Stimulated activated CD8-positive, alpha-beta memory T cell treated with anti-CD3 and anti-CD28 coated beads, Interleukin-12 subunit alpha, Interleukin-12 subunit beta, amount 100 ng/mL, for 24 hours (primary cell): ENCODE data around the gene AFAP1L1.

Source experiments
- DNase-seq: peaks from one replicate; pipeline ENCODE4 v3.0.0-alpha.2; 2020; ENCODE audit errors: extremely low read depth

Gene AFAP1L1

DNA sequence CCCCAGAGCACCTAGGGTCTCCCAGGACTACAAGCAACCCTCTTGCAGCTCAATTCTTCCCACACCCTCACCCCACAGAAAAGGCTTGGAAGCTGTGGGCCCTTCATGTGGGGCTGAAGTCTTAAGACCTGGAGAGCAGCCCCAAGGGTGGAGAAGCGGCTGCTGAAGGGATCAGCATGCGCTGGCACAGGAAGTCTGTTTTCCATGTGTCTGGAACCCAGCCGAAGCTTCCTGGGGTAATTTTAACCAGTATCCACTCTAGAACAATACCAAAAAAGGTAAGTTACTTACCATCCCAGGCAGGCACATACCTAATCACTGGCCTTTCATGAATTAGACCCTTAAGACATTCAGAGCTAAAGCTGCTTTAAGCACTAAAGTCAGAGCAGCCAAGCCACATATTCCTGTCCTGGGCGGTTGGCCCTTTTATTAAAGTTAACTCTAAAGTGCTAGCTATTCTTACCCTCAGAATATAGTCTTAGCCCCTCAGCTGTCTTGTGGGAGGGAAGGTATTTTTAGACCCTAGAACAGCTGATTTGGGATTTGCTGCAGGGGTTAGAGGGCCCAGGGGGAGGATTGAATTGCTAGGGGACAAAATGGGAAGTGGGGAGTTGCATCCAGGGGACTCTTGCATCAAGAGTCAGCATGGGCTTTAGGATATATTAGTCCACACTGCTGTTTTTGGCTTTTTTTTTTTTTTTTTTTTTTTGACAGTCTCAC, 100.6 kb downstream of the AFAP1L1 start:
- DNase-seq = no peak

DNA sequence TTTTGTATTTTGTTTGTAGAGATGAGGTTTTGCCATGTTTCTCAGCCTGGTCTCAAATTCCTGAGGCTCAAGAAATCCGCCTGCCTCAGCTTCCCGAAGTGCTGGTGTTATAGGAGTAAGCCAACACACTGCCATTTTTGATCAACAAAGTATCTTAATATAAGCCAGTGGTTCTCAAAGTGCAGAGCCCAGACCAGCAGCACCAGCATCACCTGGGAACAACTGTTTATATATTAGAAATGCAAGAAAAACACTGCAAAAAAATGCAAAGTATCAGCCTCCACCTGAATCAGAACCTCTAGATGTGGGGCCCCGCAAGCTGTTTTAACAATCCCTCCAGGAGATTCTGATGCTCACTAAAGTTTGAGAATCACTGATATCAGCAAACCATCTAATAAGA, 101.3 kb downstream of the AFAP1L1 start:
- DNase-seq = no peak

DNA sequence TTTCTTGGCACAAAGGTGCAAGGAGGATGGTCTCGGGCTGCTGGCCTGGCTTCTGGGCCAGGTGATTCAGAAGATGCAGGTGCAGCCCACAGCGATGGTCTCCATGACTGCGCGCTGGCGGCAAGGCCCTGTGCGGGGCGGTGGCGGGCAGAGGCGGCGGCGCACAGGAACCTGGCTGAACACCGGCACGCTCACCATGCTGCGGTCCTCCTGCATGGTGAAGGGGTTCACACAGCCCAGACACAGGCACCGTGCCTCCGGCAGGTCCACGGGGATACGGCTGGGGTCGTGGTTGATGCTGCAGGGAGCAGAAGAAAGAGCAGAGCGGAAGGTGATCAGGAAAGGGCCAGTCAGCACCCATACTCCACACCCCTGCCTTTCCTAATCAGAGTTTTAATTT, 102.6 kb downstream of the AFAP1L1 start:
- DNase-seq = no peak

DNA sequence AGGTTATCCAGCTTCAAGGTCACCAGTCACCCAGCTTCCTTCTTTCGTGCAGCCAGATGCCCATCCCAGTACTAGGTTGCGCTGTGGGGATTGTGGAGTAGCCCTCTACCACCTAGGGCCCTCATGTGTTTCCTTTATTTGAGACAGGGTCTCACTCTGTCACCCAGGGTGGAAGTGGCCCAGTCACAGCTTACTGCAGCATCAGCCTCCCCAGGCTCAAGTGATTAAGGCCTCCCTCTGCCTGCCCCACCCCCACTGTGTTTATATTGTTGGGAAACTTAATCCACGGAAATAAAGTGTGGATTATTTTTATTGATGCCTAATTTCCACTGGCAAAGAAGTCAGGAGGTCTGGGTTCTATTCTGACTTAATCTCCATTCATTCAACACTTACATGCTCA, 103.1 kb downstream of the AFAP1L1 start:
- no peak for DNase-seq

DNA sequence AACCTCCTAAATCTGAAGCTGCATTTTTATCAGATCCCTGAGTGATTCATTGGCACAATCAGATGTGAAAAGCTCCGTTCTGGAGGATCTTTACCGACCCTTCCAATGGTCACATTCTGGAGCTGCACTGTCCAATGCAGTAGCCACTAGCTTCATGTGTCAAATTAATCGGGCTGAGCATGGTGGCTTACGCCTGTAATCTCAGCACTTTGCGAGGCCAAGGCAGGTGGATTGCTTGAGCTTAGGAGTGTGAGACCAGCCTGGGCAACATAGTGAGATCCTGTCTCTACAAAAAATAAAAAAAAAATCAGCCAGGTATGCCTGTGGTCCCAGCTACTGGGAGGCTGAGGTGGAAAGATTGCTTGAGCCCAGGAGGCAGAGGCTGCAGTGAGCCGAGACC, 103.8 kb downstream of the AFAP1L1 start:
- DNase-seq = no peak

DNA sequence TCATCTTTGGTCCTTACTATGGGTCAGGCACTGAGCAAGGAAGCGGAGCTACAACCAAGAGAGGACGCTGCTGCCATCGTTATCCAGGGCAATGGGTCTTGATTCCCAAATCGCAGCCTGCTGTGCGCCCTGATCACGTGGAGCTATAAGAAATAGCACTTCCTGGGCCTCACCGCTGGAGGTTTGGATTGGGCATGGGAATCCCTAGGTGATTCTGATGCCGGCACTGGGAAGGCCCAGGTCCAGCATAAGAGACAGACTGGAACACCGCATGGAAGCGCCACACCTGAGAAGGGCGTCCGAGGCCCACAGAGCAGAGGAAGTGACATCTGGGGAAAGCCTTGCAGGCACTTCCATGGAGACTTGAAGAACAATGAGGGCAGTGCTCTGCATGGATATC, 104.4 kb downstream of the AFAP1L1 start:
- DNase-seq = no peak

DNA sequence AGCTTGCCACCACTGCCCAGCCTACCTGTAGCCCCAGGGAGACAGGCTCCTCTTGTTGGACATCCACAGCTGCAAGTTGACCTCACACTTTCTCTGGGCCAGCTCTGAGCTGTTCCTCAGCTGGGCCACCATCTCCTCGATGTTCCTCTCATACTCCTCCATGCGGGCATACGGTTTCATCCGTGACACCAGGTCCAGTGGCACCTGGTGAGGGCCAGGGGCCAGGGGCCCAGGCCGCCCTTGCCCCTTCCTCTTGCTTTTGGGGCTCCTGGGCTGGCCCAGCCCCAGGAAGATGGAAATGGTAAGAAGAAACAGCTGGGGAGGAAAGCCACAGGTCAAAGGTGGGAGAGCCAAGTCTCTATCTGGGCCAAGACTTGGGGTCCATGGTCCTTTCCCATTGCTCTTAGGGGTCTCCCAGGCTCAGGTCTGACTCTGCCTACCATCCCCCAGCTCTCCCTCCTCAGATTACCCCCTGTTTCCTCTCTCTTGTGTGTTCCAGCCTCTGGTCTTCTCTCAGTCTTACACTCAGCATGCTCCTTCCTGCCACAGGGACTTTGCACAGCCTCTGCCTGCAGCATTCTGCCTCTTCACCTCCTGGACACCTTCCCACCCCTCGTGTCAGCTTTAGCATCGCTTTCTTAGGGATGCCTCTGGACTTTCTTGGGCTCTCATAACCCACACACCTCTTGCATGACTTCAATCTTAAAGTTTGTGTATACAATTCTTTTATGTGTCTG, 105.2 kb downstream of the AFAP1L1 start:
- DNase-seq = no peak

DNA sequence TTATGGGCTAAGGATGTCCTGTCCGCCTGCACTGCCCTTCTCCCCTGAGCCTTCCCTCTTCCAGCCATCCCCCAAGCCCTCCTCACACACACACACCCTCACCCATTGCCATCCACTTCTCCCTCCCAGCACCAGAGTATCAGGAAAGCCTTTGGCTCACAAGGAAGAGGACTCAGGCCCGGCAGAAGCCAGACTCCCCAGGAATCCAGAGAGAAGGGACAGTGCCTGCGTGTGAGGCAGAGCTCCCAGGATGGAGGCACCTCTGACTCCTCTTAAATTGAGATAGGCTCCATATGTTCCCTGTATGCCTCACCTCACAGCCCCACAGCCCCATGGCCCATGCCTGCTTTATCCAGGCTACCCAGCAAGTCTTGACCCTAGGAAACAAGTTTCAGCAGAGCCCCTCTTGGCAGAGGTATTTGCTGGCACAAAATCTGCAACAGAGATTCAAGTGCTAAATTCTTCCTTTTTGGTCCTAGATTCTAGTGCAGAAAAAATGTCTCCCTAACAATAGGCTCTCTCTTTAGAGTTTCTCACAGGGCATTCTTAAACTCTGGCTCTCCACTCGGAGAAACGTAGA, 106.7 kb downstream of the AFAP1L1 start:
- no peak for DNase-seq

DNA sequence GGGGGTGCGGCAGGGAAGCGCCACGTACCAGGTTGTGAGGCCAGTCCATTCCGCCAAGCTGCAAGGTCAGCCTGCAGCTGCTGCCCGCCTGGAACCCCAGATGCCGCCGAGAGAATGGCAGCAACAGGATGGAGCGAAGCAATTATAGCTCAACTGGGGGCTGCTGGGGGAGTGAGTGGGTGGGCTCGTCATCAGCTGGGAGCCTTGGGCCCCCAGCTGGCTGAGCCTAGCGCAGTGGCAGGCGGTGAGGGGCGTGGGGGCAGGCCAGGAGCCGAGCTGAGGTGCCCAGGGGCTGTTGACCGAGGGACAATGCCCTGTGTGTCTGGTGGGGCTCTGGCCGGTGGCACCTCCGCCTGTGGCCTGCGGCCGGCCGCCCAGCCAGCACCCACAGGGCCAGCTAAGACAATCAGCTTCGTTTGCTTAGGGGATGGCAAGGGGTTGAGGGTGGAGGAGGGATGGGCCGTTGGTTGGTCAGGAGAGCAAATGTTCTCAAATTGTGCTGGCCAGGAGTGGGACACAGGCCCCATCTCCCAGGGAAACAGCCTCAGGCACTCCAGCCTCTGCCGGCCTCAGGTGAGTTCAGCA, 107.6 kb downstream of the AFAP1L1 start, which contains the start of gene IL17B:
Gene IL17B (minus strand): TSS at position 116 of the 585 bp plus-strand sequence. CDS start 67 bp downstream, at position 49.
- no peak for DNase-seq

DNA sequence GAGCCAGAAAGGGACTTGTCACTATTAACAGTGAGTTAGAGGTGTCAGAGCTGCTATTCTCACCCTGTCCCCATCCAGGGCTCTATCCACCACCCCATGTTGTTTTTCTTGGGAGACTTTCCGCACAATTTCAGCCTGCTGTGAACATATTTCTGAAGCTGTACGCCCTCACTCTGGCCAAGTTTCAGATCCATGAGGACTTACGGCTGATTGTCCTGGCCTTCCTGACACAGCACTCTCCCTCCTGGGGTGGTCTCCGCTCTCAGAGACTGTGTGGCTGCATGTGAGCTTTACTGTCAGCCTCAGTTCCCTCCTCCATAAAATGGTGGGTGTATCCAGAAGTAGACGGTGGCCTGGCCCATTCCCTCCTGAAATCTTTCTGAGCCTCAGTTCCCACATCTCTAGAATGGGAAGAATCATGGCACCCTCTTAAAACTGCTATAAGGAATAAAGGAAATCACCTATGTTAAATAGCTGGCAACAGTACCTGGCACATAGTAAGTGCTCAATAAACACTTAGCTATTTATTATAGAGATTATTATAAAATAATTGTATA, 108.2 kb downstream of the AFAP1L1 start:
- DNase-seq = no peak

DNA sequence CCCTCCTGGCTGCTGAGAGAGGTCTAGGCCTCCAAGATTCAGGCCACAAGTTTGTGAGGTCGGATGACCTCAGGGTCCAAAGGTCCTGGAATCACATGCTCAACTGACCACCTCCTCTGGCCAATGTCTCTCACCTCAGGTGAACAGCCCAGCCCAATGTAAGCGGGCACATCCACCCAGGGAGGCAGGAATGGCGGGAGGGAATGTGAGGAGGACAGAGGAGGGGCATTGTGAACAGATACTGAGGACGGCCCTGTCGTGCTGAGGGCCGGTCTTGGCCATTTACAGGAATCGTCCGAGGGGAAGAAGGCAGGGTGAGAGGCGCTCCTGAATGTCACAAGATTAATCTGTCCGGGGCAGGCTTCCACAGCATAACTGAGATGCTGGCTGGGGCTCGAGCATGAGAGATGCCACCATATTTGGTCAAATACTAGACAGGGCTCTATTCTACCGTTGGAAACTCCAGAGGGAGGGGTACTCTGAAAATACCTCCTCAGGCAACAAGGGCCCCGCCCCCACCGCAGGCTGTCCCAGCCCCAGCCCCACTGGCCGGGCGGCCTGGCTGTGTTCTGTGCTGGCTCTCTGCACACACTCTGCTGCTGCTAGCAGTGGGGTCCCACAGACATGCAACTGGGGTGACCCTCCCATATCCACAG, 108.9 kb downstream of the AFAP1L1 start:
- DNase-seq = no peak

DNA sequence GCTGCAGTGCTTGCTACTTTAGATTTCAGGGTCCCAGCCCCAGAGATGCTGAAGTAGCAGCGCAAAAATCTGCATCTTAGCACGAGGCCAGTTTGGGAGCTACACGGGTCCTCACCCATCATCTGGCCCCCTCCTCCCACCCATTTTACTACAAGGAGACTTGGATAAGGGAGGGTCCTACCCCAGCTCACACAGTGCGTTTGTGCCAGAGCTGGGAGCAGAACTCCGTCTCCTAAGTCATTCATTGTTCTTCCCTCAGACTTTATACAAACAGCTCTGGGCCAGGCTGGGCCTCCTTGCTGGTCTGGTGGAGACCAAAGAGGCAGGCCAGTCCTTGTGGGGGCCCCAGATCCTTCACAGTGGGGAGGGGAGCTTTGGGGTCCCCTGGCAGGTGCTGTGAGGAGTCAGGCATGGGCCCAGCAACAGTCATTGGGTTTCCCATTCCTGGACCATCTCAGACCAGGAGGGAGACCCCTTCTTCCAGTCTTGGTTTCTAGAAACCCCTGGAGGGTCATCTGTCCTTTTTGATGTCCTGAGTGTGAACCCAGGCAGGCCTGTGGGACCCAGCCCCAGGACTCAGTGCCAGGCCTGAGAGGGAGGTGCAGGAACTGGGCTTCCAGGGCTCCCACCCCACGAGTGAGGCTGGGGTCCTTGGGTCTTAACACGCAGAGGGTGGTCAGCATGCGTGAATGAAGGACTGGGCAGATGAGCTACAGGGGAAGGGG, 109.8 kb downstream of the AFAP1L1 start:
- DNase-seq = no peak

DNA sequence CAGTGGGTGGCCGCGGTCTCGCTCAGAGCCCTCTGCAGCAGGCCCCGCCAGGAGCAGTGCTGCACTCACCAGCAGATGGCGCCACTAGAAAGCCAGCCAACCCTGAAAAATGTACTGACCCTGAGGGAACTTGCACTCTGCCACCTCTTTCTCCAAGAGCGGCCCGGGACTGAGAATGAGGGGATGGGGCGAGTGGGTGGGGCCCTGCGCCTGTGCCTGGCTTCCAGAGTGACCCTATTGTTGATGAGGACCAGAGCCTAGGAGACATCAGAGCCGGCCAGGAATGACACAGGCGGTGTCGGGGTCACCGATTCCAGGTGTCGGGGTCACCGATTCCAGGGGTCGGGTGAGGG, 110.3 kb downstream of the AFAP1L1 start:
- DNase-seq = no peak

DNA sequence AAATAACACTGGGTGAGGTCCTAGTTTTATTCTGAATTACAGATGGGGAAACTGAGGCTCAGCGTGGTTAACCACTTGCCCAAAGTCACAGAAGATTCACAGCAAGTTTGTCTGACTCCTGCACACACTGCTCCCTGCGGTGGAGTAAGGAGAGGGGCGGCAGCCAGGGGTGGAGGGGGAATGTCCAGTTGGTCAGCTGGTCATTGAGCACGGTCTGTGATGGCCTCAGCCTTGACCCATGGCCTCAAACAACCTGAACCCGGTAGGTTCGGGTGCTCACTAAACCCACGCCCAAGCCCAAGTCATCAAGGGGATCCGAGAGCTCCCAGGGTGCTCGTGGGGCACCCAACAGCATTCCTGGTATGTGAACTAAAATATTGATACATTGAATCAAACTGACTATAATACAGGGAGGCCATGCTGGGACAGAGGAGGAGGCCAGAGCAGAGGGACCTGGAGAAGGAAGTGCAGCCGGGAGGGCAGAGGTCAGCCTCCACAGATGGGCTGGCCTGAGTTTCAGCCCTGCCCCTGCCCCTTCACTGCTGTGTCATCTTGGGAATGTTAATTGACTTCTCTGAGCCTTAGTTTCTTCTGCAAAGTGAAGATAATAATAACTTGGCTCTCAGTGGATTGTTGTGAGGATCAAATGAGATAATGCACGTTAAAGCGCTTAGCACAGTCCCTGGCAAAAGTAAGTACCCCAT, 111.0 kb downstream of the AFAP1L1 start:
- no peak for DNase-seq

DNA sequence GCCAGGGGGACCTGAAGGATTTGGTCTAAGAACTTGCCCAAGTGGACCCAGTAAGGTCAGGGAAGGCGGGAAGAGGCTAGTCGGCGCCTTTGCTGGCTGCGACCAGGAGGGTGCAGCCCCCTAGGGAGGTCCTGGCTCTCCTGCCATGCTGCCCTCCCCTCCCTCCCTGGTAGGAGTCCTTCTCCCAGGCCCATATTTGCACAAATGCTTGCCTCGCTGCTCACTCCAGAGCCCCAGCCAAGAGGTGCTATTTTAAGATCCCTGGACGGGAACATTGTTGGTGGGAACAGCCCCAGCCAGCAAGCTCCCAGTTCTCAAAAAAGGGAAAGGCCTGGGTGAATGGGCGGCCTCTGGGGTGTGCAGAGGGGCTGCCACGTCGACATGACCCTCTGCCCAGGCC, 111.7 kb downstream of the AFAP1L1 start:
- no peak for DNase-seq

DNA sequence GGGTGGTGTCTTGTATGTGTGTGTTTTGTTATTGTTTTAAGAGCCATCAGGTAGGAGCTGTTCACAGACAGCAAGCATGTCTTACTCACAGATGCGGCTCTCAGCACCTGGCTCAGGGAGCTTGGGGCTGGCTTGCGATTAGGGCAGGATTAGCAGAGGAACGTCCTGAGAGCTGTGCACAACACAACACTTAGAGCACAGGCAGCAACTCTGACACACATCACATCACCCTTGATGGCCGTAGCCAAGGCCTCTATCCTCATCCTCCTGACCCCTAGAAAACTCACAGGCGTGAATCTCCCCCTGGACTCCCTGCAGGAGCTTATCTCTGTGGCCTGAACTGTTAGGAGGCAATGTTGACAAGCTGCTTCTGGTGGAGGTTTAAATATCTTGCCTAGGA, 114.5 kb downstream of the AFAP1L1 start:
- DNase-seq = no peak

DNA sequence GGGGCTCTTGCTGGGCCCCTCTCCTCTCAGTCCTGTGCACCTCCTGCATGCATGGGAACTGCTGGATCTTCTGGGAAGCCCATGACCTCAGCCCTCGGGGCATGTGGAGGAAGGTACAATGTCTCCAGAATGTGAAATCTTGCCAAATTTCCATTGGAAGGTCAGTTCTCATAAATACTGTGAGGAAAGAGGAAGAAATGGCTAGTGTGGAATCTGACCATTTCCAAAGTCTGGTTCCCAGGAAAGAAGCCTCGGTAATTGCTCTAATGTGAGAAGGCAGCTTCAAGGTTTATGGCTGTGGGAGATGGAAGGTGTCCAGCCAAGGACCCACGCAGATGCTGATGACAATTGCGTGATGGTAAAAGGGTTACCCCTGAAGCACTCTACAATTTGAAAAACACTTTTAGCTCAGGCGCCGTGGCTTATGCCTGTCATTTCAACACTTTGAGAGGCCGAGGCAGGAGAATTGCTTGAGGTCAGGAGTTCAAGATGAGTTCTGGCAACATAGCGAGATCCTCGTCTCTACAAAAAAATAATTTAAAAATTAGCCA, 115.5 kb downstream of the AFAP1L1 start:
- no peak for DNase-seq

DNA sequence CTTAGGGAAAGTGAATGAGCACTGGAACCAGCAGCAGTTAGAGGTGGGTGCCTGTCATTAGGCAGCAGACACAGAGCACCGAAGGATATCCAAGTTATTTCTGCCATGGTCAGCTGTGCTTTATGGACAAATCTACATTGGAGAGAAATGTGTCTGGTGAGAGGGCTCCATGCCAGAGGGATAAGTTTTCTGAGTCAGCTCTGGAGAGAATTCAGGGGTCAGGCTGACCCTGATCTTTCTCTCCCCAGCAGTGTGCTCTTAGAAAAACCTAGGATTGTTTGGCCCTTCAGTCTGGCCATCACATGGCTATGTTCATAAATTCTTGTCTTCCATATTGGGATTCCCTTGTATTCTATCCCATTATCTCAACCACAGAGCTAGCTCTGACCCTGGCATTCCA, 116.3 kb downstream of the AFAP1L1 start:
- no peak for DNase-seq

DNA sequence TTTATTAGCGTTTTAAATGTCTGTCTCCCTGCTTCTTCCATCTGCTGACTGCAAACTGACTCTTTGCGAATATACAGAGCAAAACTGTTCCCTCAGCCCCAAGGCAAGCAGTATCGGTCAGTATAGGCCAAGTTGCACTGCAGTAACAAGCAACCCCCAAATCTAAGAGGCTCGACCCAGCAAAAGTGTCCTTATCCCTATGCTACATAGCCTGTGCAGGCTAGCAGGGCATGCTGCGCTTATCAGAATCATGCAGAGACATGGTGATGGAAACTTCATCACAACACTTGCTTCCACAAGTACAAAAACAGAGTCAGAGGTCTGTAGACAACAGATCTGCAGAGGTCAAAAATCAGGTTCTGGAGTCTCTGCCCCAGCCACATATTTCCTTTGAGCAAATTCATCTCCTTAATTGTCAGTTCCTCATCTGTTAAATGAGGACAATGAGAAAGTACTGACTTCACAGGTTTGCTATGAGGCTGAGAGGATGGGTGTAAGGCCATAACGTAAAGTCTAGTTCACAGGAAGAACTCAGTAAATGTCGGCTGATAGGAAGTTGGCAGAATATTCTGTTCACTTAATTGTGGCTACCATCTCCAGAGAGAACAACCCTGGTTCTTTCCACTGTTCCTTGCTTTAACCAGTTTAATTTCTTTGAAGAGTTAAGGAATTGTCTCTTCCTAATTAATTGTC, 117.0 kb downstream of the AFAP1L1 start:
- no peak for DNase-seq
